ENCODE results near the gene CDK4. TPM values are rescaled to one million over a fixed set of nuclear protein-coding genes. Genes with fewer than 3 reads are reported as not detected.

CDK4 gene
- 259 to 307 TPM (median 276 TPM) in 5 replicates for total RNA-seq (2022; extraction: Qiagen RNA extraction; ENCODE audit: low read depth)

DNA sequence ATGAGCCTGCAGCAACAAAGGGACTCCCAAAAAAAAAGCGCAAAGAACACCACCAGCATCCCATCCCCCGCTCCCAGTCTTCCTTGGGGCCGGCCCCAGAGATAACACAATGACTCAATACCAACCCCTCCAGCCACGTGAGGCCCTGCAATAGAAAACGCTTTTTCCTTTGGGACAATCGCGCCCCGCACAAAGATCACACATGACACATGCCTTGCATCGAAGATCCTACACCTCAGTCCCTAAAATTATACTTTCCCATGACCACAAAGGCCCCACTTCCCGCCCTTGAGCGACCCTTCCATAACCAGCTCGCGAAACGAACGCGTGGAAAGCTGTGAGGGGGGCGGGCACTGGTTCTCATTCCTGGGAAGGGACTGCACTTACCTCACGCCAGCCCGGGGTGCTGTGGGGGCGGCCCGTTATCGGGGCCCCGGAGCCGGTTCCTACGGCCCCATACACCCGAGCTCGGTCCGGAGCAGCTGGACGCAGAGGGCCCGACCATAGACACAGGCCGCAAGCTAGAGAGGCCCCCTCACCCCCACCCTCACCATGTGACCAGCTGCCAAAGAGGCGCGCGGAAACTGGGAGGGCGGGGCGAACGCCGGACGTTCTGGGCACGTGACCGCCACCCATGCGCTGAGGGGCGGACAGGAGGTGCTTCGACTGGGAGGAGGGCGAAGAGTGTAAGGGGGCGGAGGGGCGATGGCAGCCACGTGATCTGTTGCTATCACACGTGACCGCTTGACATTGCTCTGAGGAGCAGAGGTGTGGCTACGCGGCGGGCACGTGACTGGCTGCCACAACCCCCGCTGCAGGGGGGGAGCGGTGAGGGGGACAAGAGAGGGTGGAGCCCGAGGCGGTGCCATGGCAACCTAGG, at the start of gene CDK4:
TSS of gene CDK4 (minus strand) at position 523 of the 880 bp plus-strand sequence. CDS start 593 bp downstream, outside the sequence.

DNA sequence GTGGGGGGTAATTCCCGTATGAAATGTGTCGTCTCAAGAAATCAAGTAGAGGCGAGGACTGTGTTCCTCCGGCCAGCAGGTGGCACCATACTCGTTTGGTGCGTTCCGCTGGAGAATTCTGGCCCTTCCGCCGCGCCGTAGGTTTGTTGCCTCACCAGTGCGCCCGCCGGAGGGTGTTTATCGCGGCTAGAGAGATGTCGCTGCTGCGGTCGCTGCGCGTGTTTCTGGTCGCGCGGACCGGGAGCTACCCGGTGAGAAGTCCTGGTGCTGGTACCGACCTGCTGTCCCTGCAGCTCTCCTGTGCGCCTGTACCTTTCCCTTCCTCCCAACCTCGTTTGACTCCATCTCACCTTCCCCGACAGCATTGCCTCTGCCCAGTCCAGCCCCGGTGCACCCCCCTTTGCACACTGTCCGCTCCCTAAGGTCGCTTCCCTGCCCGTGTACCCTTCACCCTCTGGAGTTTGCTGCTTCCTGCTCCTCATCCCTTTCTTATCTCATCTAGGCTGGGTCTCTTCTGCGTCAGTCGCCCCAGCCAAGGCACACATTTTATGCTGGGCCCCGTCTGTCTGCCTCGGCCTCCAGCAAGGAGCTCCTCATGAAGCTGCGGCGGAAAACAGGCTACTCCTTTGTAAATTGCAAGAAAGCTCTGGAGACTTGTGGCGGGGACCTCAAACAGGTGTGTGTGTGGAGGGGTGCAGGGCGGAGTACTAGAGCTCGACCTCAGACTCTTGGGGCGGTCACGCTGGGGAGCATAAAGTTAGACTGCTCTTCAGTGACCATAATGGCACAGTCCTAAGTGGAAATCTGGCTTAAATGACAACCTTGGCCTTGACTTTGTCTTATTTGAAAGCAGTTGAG, 30.7 kb upstream of the CDK4 start, which contains the start of gene TSFM:
TSS of gene TSFM (plus strand) at position 180 of the 858 bp plus-strand sequence. CDS start at position 195, 15 bp downstream.

DNA sequence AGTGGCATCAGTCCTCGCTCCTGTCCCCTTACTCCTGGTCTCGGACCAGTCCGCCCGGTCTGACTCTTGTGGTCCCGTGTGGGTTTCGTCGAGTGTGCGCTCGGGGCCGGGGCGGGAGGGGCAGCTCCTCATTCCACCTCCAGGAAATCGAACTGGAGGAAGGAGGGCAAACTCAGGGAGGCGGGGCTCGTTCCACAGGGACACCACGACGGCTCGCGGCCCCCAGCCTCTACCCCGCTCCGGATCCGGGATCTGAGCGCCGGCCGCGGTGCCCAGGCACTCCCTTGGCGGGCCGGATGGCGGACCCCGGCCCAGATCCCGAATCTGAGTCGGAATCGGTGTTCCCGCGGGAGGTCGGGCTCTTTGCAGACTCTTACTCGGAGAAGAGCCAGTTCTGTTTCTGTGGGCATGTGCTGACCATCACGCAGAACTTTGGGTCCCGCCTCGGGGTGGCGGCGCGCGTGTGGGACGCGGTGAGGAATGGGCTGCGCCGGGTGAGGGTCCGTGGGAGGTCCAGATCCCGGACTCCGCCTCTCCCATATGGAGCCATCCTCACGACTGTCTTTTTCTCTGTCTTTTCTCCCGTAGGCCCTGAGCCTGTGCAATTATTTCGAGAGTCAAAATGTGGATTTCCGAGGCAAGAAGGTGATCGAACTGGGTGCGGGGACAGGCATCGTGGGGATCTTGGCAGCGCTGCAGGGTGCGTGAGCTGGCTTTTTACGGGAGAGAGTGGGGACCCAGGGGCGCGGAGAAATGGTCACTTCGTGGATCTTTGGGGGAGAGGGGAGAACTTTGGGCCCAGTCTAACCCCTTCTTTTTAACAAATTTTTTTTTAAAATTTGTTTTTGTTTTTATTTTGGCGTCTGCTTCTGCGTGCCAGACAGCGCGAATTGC, 20.6 kb upstream of the CDK4 start, which contains the start of gene EEF1AKMT3:
TSS of gene EEF1AKMT3 (plus strand) at position 186 of the 894 bp plus-strand sequence. CDS start at position 297, 111 bp downstream.

GRCh38 chr12:57771873-57772428, 19.8 kb upstream of the CDK4 start, which contains the start of gene METTL1:
TSS of gene METTL1 (minus strand) at chr12:57772105. CDS start at chr12:57772083, 22 bp downstream.

DNA sequence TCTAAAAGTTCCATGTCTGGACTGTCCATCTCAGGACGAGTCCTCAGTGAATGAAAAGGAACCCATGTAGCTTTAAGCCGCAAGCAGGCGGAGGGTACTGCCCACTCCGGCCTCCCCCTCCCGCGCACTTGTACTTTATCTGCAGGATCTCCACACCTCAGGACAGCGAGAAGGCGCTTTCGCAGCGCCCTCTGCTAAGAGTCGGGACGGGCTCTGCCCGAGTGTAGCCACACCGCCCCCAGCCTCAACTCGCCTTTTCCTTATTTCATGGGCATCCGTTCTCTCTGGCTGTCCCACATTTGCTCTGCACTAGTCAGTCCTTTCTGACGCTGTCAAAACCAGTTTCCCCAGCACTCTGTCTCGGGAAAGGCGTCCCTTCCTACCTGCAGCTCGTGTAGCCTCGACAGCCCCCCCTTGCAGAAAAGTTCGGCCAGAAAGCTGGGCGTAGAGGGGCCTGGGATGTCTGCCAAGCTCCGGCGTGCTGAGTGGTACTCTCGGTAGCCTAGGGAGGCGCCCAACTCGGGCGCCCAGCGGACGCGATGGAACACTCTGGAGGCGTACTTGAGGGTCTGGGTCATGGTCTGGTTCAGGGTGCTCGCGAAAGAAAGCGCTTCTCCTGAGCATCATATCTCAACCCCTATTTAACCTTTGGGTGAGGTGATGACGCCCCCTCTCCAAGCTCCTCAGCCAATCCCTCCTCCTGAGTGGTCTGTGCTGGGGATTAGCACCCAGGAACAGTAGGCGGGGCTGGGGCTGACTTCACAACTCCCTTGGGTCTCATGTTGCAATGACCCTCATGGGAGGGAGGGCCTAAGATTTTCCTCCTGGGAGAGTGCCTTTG, 14.6 kb upstream of the CDK4 start, which contains the start of gene CYP27B1:
TSS of gene CYP27B1 (minus strand) at position 615 of the 841 bp plus-strand sequence. CDS start at position 578, 37 bp downstream.

GRCh38 chr12:57754411-57755193, 2.5 kb upstream of the CDK4 start, which contains the start of gene MARCHF9:
TSS of gene MARCHF9 (plus strand) at chr12:57755103. CDS start at chr12:57755529, 426 bp downstream.

DNA sequence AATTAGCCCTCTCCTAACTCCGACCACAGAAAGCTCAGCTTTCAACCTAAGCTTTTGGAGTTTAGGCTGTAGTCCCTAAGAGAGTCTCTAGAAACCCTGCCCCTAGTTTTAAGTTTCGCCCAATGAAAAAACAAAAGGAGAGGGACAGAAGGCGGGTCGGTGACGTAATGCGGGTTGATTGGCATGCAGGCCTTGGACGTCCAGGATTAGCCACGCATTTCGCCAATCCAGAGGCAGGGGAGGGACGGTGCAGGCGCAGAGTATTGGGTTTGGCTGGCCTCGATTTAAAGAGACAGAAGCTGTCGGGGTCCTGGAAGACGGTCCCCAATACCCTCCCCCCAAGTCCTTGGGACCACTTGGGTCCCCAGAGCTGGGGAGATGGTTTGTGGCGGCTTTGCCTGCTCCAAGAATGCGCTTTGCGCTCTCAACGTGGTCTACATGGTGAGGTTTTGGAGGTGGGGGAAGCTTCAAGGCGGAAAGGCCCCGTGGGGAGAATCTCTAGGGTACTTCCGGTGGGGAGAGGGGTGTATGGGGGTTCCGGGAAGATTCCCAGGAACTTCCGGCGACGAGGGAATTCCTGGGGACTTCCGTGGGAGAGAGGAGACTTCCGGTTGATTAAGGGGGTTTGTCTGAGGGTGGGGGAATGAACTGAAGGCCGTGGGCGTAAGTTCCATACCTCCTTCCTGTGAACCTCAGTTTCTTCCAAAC, 7.2 kb downstream of the CDK4 start, which contains the start of gene TSPAN31:
TSS of gene TSPAN31 (plus strand) at position 263 of the 708 bp plus-strand sequence. CDS start at position 379, 116 bp downstream.

GRCh38 chr12:57738661-57739237, 13.4 kb downstream of the CDK4 start, which contains the start of gene AGAP2:
TSS of gene AGAP2 (minus strand) at chr12:57738742. CDS start at chr12:57738246, 496 bp downstream.

Other genes with a start within 250 kb of the CDK4 start
- gene DDIT3, start 231.8 kb downstream of the CDK4 start, total RNA-seq (2022; extraction: Qiagen RNA extraction; ENCODE audit: low read depth): 35.7 to 48.5 TPM (median 39.1 TPM) in 5 replicates
- gene MBD6, start 229.5 kb downstream of the CDK4 start, total RNA-seq (2022; extraction: Qiagen RNA extraction; ENCODE audit: low read depth): 23.2 to 32.2 TPM (median 27.5 TPM) in 5 replicates
- 112 to 184 TPM (median 114 TPM) in 5 replicates for gene DCTN2, start 205.1 kb downstream of the CDK4 start, total RNA-seq (2022; extraction: Qiagen RNA extraction; ENCODE audit: low read depth)
- gene KIF5A, start 202.3 kb downstream of the CDK4 start, total RNA-seq (2022; extraction: Qiagen RNA extraction; ENCODE audit: low read depth): 0.17 to 0.31 TPM (median 0.23 TPM) in 5 replicates
- 36.3 to 44.3 TPM (median 42.6 TPM) in 5 replicates for gene PIP4K2C, start 161.1 kb downstream of the CDK4 start, total RNA-seq (2022; extraction: Qiagen RNA extraction; ENCODE audit: low read depth)
- 14.4 to 21.2 TPM (median 18.1 TPM) in 5 replicates for gene DTX3, start 147.5 kb downstream of the CDK4 start, total RNA-seq (2022; extraction: Qiagen RNA extraction; ENCODE audit: low read depth)
- gene ARHGEF25, start 140.9 kb downstream of the CDK4 start, total RNA-seq (2022; extraction: Qiagen RNA extraction; ENCODE audit: low read depth): 4.8 to 7.0 TPM (median 6.8 TPM) in 5 replicates
- gene B4GALNT1, start 119.1 kb downstream of the CDK4 start, total RNA-seq (2022; extraction: Qiagen RNA extraction; ENCODE audit: low read depth): 36.6 to 54.4 TPM (median 48.1 TPM) in 5 replicates
- gene OS9, start 58.2 kb downstream of the CDK4 start, total RNA-seq (2022; extraction: Qiagen RNA extraction; ENCODE audit: low read depth): 116 to 127 TPM (median 119 TPM) in 5 replicates
- 0.13 to 0.20 TPM (median 0.16 TPM) in 5 replicates for gene AGAP2, start 13.6 kb downstream of the CDK4 start, total RNA-seq (2022; extraction: Qiagen RNA extraction; ENCODE audit: low read depth)
- gene TSPAN31, start 7.3 kb downstream of the CDK4 start, total RNA-seq (2022; extraction: Qiagen RNA extraction; ENCODE audit: low read depth): 15.7 to 20.4 TPM (median 17.0 TPM) in 5 replicates
- gene MARCHF9, start 2.8 kb upstream of the CDK4 start, total RNA-seq (2022; extraction: Qiagen RNA extraction; ENCODE audit: low read depth): 6.1 to 8.8 TPM (median 7.5 TPM) in 5 replicates
- 1.4 to 3.7 TPM (median 2.3 TPM) in 5 replicates for gene CYP27B1, start 14.8 kb upstream of the CDK4 start, total RNA-seq (2022; extraction: Qiagen RNA extraction; ENCODE audit: low read depth)
- 51.0 to 61.9 TPM (median 57.7 TPM) in 5 replicates for gene METTL1, start 19.8 kb upstream of the CDK4 start, total RNA-seq (2022; extraction: Qiagen RNA extraction; ENCODE audit: low read depth)
- 4.2 to 7.1 TPM (median 6.1 TPM) in 5 replicates for gene EEF1AKMT3, start 20.3 kb upstream of the CDK4 start, total RNA-seq (2022; extraction: Qiagen RNA extraction; ENCODE audit: low read depth)
- 69.5 to 78.2 TPM (median 73.9 TPM) in 5 replicates for gene TSFM, start 30.5 kb upstream of the CDK4 start, total RNA-seq (2022; extraction: Qiagen RNA extraction; ENCODE audit: low read depth)
- 0.31 to 0.78 TPM (median 0.53 TPM) in 5 replicates for gene AVIL, start 66.4 kb upstream of the CDK4 start, total RNA-seq (2022; extraction: Qiagen RNA extraction; ENCODE audit: low read depth)
- gene CTDSP2, start 94.4 kb upstream of the CDK4 start, total RNA-seq (2022; extraction: Qiagen RNA extraction; ENCODE audit: low read depth): 44.5 to 56.2 TPM (median 52.3 TPM) in 5 replicates
- gene ATP23, start 189.3 kb upstream of the CDK4 start, total RNA-seq (2022; extraction: Qiagen RNA extraction; ENCODE audit: low read depth): 4.5 to 7.7 TPM (median 5.3 TPM) in 5 replicates

Measured in A549 treated with CpdA at 1 μM for 4 hours (cell line).